CD14-positive monocyte (primary cell): ENCODE data around the gene MAL. TPM values are rescaled to one million over a fixed set of nuclear protein-coding genes. Genes with fewer than 3 reads are reported as not detected.

ENCODE experiments used
- DNase-seq, 3 donors: peaks; one replicate each; pipeline ENCODE4 v3.0.0-alpha.2; 2011 to 2022
- H2AFZ ChIP-seq: 2 replicates; pipeline ENCODE4 v1.6.0; 2012; ENCODE audit warnings: mild to moderate bottlenecking, low read depth, low read length, inconsistent platforms; ENCODE audit not compliant: insufficient read depth, poor library complexity, severe bottlenecking
- H3K27ac ChIP-seq, 2 donors: 1 replicate in 1 of 2; 2 replicates in 1 of 2; pipeline ENCODE4 v1.5.1; 2012 to 2013; ENCODE audit warnings: low read length in 2 of 2, control low read depth in 1 of 2, inconsistent platforms in 1 of 2, low read depth in 1 of 2, mild to moderate bottlenecking in 1 of 2
- H3K27me3 ChIP-seq, 2 donors: one replicate each; pipeline versions ENCODE4 v1.6.0 to v1.6.1; 2011 to 2013; ENCODE audit warnings: low read length in 2 of 2; ENCODE audit not compliant: control insufficient read depth in 2 of 2, insufficient read depth in 2 of 2
- H3K36me3 ChIP-seq, 2 donors: replicated peaks in 1 of 2; 1 replicate in 1 of 2; 2 replicates in 1 of 2; pipeline versions ENCODE4 v1.5.1 to v1.6.1; 2012 to 2013; ENCODE audit warnings: low read length in 2 of 2, control low read depth in 1 of 2, inconsistent platforms in 1 of 2, mild to moderate bottlenecking in 1 of 2; ENCODE audit not compliant: insufficient read depth in 2 of 2, control insufficient read depth in 1 of 2
- H3K4me1 ChIP-seq, 2 donors: 1 replicate in 1 of 2; 2 replicates in 1 of 2; pipeline versions ENCODE4 v1.5.1 to v1.6.1; 2012 to 2013; ENCODE audit warnings: low read length in 2 of 2, control low read depth in 1 of 2, inconsistent platforms in 1 of 2, mild to moderate bottlenecking in 1 of 2, moderate library complexity in 1 of 2; ENCODE audit not compliant: insufficient read depth in 2 of 2, control insufficient read depth in 1 of 2
- H3K4me2 ChIP-seq: replicated peaks from 2 replicates; pipeline ENCODE3; 2012; ENCODE audit warnings: low read length, moderate library complexity, mild to moderate bottlenecking; ENCODE audit not compliant: poor library complexity, severe bottlenecking; ENCODE audit errors: extremely low read depth
- H3K4me3 ChIP-seq, 3 experiments: fragments of 200-600 bp in 1 of 3; sonication (generic) in 1 of 3; replicated peaks in 1 of 3; 1 replicate in 2 of 3; 2 replicates in 1 of 3; pipeline ENCODE4 v1.5.1; 2011 to 2013; ENCODE audit warnings: low read length in 3 of 3, mild to moderate bottlenecking in 3 of 3, control low read depth in 2 of 3, low read depth in 2 of 3, inconsistent platforms in 1 of 3, moderate library complexity in 1 of 3
- H3K79me2 ChIP-seq: 2 replicates; pipeline ENCODE4 v1.6.0; 2012; ENCODE audit warnings: mild to moderate bottlenecking, control low read depth, inconsistent platforms, low read length, moderate library complexity; ENCODE audit not compliant: insufficient read depth
- H3K9ac ChIP-seq: 2 replicates; pipeline ENCODE4 v1.6.0; 2017; ENCODE audit warnings: low read length, mild to moderate bottlenecking; ENCODE audit not compliant: insufficient read depth, poor library complexity, severe bottlenecking
- H3K9me3 ChIP-seq, 2 donors: replicated peaks in 1 of 2; 1 replicate in 1 of 2; 2 replicates in 1 of 2; pipeline versions ENCODE4 v1.5.1 to v1.6.1; 2012 to 2013; ENCODE audit warnings: low read length in 2 of 2, control low read depth in 1 of 2; ENCODE audit not compliant: control insufficient read depth in 1 of 2, insufficient read depth in 1 of 2
- H4K20me1 ChIP-seq: 2 replicates; pipeline ENCODE4 v1.6.0; 2012; ENCODE audit warnings: mild to moderate bottlenecking, low read length, control low read depth, moderate library complexity; ENCODE audit not compliant: insufficient read depth
- H3K27ac Mint-ChIP-seq, 7 donors: one replicate each; pipeline ENCODE4 v1.8.0; 2020; ENCODE audit warnings: mild to moderate bottlenecking in 7 of 7, mixed read lengths in 7 of 7, moderate library complexity in 6 of 7, inconsistent platforms in 2 of 7
- H3K27me3 Mint-ChIP-seq, 3 donors: one replicate each; pipeline ENCODE4 v1.8.0; 2021 to 2022; ENCODE audit warnings: low read depth in 3 of 3, mild to moderate bottlenecking in 3 of 3, mixed read lengths in 3 of 3, moderate library complexity in 3 of 3, inconsistent platforms in 1 of 3
- H3K36me3 Mint-ChIP-seq, 2 donors: one replicate each; pipeline ENCODE4 v1.8.0; 2020; ENCODE audit warnings: mixed read lengths in 2 of 2, inconsistent platforms in 1 of 2, mild to moderate bottlenecking in 1 of 2
- H3K4me1 Mint-ChIP-seq: one replicate; pipeline ENCODE4 v1.8.0; 2020; ENCODE audit warnings: mild to moderate bottlenecking, mixed read lengths
- H3K4me3 Mint-ChIP-seq, 2 donors: one replicate each; pipeline ENCODE4 v1.8.0; 2020; ENCODE audit warnings: mild to moderate bottlenecking in 2 of 2, mixed read lengths in 2 of 2, moderate library complexity in 1 of 2
- H3K9me3 Mint-ChIP-seq, 7 donors: one replicate each; pipeline ENCODE4 v1.8.0; 2020 to 2022; ENCODE audit warnings: mixed read lengths in 7 of 7, mild to moderate bottlenecking in 6 of 7, moderate library complexity in 6 of 7, inconsistent platforms in 2 of 7
- CTCF ChIP-seq: fragments of 200-600 bp; IDR thresholded peaks from one replicate; pipeline ENCODE4 v1.8.0; 2022; ENCODE audit warnings: antibody characterized with exemption, mild to moderate bottlenecking
- WGBS: methylation state at CpG from one replicate; pipeline ENCODE4 v1.1.5; 2013; ENCODE audit warnings: missing lambda C conversion rate; ENCODE audit not compliant: insufficient coverage; 5-methylcytosine and 5-hydroxymethylcytosine counted together
- intact Hi-C, 2 donors: fragments of 100-400 bp; cut with micrococcal nuclease; formaldehyde crosslinking; loops; one replicate each; pipeline versions ENCODE4 v1.15.0 to v1.15.1; 2023
- polyA plus RNA-seq, 3 donors: library from polyadenylated mRNA; depleted of rRNA in 1 of 3; unstranded in 2 of 3; stranded (reverse) in 1 of 3; fragments of 300-500 nt in 2 of 3; fragments of >200 nt in 1 of 3; fragmentation: Illumina TruSeq in 2 of 3; gene quantifications; 1 replicate in 2 of 3; 2 replicates in 1 of 3; pipeline ENCODE4 v1.2.3, GENCODE V29; 2012 to 2021

MAL gene
- polyA plus RNA-seq, 3 donors = 0.39 to 0.48 TPM; not detected in 1

- no peak overlapping the region for H3K27ac ChIP-seq
- Mint-ChIP-seq H3K4me3 (no peak overlapping the region), H3K27ac (no peak overlapping the region), H3K4me1 (no peaks in the 10 kb centered on the region), H3K27me3 (peaks cover 3 to 7% (median 3%) of the 10 kb centered on the region in 3 donors), H3K9me3 (peaks cover 0 to 2% (median 0%) of the 10 kb centered on the region in 7 donors), H3K36me3 (no peaks in the 10 kb centered on the region)
- no peaks in the 10 kb centered on the region for H3K36me3 ChIP-seq
- H3K9ac ChIP-seq = no peak overlapping the region
- TF ChIP-seq CTCF = no peak
- no peaks in the 10 kb centered on the region for H3K4me1 ChIP-seq
- H3K4me3 ChIP-seq = no peak overlapping the region
- H3K27me3 ChIP-seq = no peaks in the 10 kb centered on the region
- no peaks in the 10 kb centered on the region for H3K9me3 ChIP-seq
- no peak overlapping the region for H2AFZ ChIP-seq
- intact Hi-C loops = loop anchor here in 1 of 2 donors (2.0 kb wide), 1 partner anchor 20 kb away; no protein-coding TSS in a partner anchor
- H3K79me2 ChIP-seq = no peaks in the 10 kb centered on the region
- no peaks in the 10 kb centered on the region for H4K20me1 ChIP-seq
- no peak for DNase-seq
- no peak overlapping the region for H3K4me2 ChIP-seq
- no CpG with 5 or more reads among the region's 3 CpGs for WGBS
These were observed 46.6 kb upstream of the MAL start for GRCh38 chr2:94978917-94979316.

GRCh38 chr2:94979406-94980375 lies 45.8 kb upstream of the MAL start:
- intact Hi-C loops = loop anchor here in 1 of 2 donors (2.0 kb wide), 1 partner anchor 21 kb away; no protein-coding TSS in a partner anchor
- Histone ChIP-seq H3K4me3 (no peak overlapping the region), H3K4me2 (no peak overlapping the region), H4K20me1 (no peaks in the 10 kb centered on the region), H3K27me3 (no peaks in the 10 kb centered on the region), H3K27ac (no peak overlapping the region), H3K4me1 (no peaks in the 10 kb centered on the region), H3K79me2 (no peaks in the 10 kb centered on the region), H3K9me3 (no peaks in the 10 kb centered on the region), H2AFZ (no peak overlapping the region), H3K9ac (no peak overlapping the region), H3K36me3 (no peaks in the 10 kb centered on the region)
- no peaks in the 10 kb centered on the region for H3K4me1 Mint-ChIP-seq
- no peak overlapping the region for H3K4me3 Mint-ChIP-seq
- 88% methylated on average over 8 of the region's 10 CpGs for WGBS
- TF ChIP-seq CTCF = no peak
- peaks cover 0 to 2% (median 0%) of the 10 kb centered on the region in 7 donors for H3K9me3 Mint-ChIP-seq
- H3K27ac Mint-ChIP-seq = no peak overlapping the region
- DNase-seq = no peak
- H3K36me3 Mint-ChIP-seq = no peaks in the 10 kb centered on the region
- H3K27me3 Mint-ChIP-seq = peaks cover 3 to 4% (median 3%) of the 10 kb centered on the region in 3 donors
